GOT3 (cell line): Measurements from ENCODE around the gene DPP7.

ENCODE experiments used
- DNase-seq: peaks from one replicate; lab custom pipeline; 2025; ENCODE audit warnings: mixed read lengths; lab: John Stamatoyannopoulos, UW

Gene DPP7

GRCh38 chr9:137114613-137115393 is at the start of gene DPP7:
TSS of gene DPP7 (minus strand) at chr9:137114733. CDS start at chr9:137114713, 20 bp downstream.
- no peak for DNase-seq

GRCh38 chr9:137163805-137164204 is 49.3 kb upstream of the DPP7 start:
- no peak for DNase-seq

- DNase-seq, result no peak
These were observed 48.8 kb upstream of the DPP7 start for GRCh38 chr9:137163365-137163715.

GRCh38 chr9:137162505-137163364 is 48.2 kb upstream of the DPP7 start:
- DNase-seq, result no peak

GRCh38 chr9:137161558-137162486 is 47.3 kb upstream of the DPP7 start:
- no peak for DNase-seq

GRCh38 chr9:137160716-137161557 is 46.4 kb upstream of the DPP7 start:
- DNase-seq, result no peak

GRCh38 chr9:137160054-137160425 is 45.5 kb upstream of the DPP7 start:
- DNase-seq, result no peak

GRCh38 chr9:137159105-137160053 is 44.8 kb upstream of the DPP7 start:
- no peak for DNase-seq

GRCh38 chr9:137158625-137159024 is 44.1 kb upstream of the DPP7 start:
- DNase-seq, result no peak

GRCh38 chr9:137157618-137158415 is 43.3 kb upstream of the DPP7 start:
- DNase-seq, result no peak

GRCh38 chr9:137156567-137157375 is 42.2 kb upstream of the DPP7 start:
- no peak for DNase-seq

- DNase-seq, result no peak
These were observed 38.4 kb upstream of the DPP7 start for GRCh38 chr9:137152844-137153405.

- no peak for DNase-seq
These were observed 36.3 kb upstream of the DPP7 start for GRCh38 chr9:137150617-137151457.

- no peak for DNase-seq
These were observed 35.5 kb upstream of the DPP7 start for GRCh38 chr9:137149942-137150616.

- DNase-seq, result no peak
These were observed 34.8 kb upstream of the DPP7 start for GRCh38 chr9:137149363-137149762.

- DNase-seq, result no peak
These were observed 34.1 kb upstream of the DPP7 start for GRCh38 chr9:137148661-137149060.
